Lower leg skin (tissue), 3 donors: ENCODE results near the gene DENND1A.

Experiments
- CTCF ChIP-seq, 3 donors: fragments of 450-650 bp; IDR thresholded peaks; one replicate each; pipeline ENCODE4 v1.5.1; 2016; ENCODE audit warnings: antibody characterized with exemption in 3 of 3, mild to moderate bottlenecking in 3 of 3, moderate library complexity in 2 of 3
- POLR2A ChIP-seq, 2 donors: fragments of 450-650 bp; IDR thresholded peaks; one replicate each; pipeline ENCODE4 v1.6.1; 2016 to 2017; ENCODE audit warnings: antibody characterized with exemption in 2 of 2, mild to moderate bottlenecking in 1 of 2, moderate library complexity in 1 of 2

- no peak for TF ChIP-seq CTCF (IDR thresholded peaks at IDR 0.05)
- no peak for TF ChIP-seq POLR2A (IDR thresholded peaks at IDR 0.05)
These were observed 552.5 kb downstream of the DENND1A start for GRCh38 chr9:123377211-123377971.
